Measurements from ENCODE around the gene MAPK4. TPM values are rescaled to one million over a fixed set of nuclear protein-coding genes. Genes with fewer than 3 reads are reported as not detected.
"Not testable (repeated sequence)": the region's sequence is repeated elsewhere in the genome, so short reads cannot be mapped to it uniquely, and the experiment has no call there.

MAPK4 gene
- total and polyA plus RNA-seq, 9 donors: 0.80 to 21.7 (median 3.4) TPM

- Histone ChIP-seq H3K36me3 (no peaks in the 10 kb centered on the region), H3K9me3 (no peaks in the 10 kb centered on the region), H3K27ac (no peak overlapping the region), H3K4me1 (ENCODE audit: insufficient read depth) (no peaks in the 10 kb centered on the region), H3K4me3 (no peak overlapping the region), H3K27me3 (no peaks in the 10 kb centered on the region)
- TF ChIP-seq EP300 (IDR thresholded peaks at IDR 0.05) (no peak), POLR2A (IDR thresholded peaks at IDR 0.05) (no peak)
- TF ChIP-seq, protein P1, sequence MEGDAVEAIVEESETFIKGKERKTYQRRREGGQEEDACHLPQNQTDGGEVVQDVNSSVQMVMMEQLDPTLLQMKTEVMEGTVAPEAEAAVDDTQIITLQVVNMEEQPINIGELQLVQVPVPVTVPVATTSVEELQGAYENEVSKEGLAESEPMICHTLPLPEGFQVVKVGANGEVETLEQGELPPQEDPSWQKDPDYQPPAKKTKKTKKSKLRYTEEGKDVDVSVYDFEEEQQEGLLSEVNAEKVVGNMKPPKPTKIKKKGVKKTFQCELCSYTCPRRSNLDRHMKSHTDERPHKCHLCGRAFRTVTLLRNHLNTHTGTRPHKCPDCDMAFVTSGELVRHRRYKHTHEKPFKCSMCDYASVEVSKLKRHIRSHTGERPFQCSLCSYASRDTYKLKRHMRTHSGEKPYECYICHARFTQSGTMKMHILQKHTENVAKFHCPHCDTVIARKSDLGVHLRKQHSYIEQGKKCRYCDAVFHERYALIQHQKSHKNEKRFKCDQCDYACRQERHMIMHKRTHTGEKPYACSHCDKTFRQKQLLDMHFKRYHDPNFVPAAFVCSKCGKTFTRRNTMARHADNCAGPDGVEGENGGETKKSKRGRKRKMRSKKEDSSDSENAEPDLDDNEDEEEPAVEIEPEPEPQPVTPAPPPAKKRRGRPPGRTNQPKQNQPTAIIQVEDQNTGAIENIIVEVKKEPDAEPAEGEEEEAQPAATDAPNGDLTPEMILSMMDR (IDR thresholded peaks at IDR 0.05): no peak
- DNase-seq: no peak
- intact Hi-C loops (cut with DNase I): no loop called here
- WGBS, 3 donors: 84 to 87% (median 85%) methylated on average over 7 of the region's 7 CpGs
Observed at GRCh38 chr18:50757358-50757757, 197.5 kb downstream of the MAPK4 start.

- Histone ChIP-seq H3K27ac (no peak overlapping the region), H3K4me1 (ENCODE audit: insufficient read depth) (no peaks in the 10 kb centered on the region), H3K27me3 (no peaks in the 10 kb centered on the region), H3K9me3 (peaks cover 0 to 4% of the 10 kb centered on the region in 2 donors), H3K36me3 (no peaks in the 10 kb centered on the region), H3K4me3 (no peak overlapping the region)
- intact Hi-C loops (cut with DNase I): no loop called here
- TF ChIP-seq POLR2A (IDR thresholded peaks at IDR 0.05) (no peak), EP300 (IDR thresholded peaks at IDR 0.05) (no peak)
- TF ChIP-seq, protein P1 (IDR thresholded peaks at IDR 0.05): no peak
- no peak for DNase-seq
Observed at GRCh38 chr18:50769463-50769862, 209.6 kb downstream of the MAPK4 start.

GRCh38 chr18:50775207-50775606 is 215.3 kb downstream of the MAPK4 start:
- H3K9me3 ChIP-seq: no peaks in the 10 kb centered on the region
- no peak for DNase-seq
- H3K27me3 ChIP-seq: no peaks in the 10 kb centered on the region
- WGBS, 3 donors: 78 to 82% (median 80%) methylated on average over 9 of the region's 9 CpGs
- peaks cover 1% of the 10 kb centered on the region for H3K4me1 ChIP-seq (ENCODE audit: insufficient read depth)
- intact Hi-C loops (cut with DNase I): no loop called here
- no peak for TF ChIP-seq EP300 (IDR thresholded peaks at IDR 0.05)
- no peak for TF ChIP-seq POLR2A (IDR thresholded peaks at IDR 0.05)
- TF ChIP-seq, protein P1 (IDR thresholded peaks at IDR 0.05): no peak
- no peak overlapping the region for H3K4me3 ChIP-seq
- no peaks in the 10 kb centered on the region for H3K36me3 ChIP-seq
- H3K27ac ChIP-seq: no peak overlapping the region

GRCh38 chr18:50775726-50776125 is 215.8 kb downstream of the MAPK4 start:
- Histone ChIP-seq H3K36me3 (no peaks in the 10 kb centered on the region), H3K4me1 (ENCODE audit: insufficient read depth) (peaks cover 1% of the 10 kb centered on the region), H3K4me3 (no peak overlapping the region), H3K9me3 (no peaks in the 10 kb centered on the region), H3K27ac (no peak overlapping the region), H3K27me3 (no peaks in the 10 kb centered on the region)
- WGBS, 3 donors: 91 to 93% (median 92%) methylated on average over 14 of the region's 14 CpGs
- DNase-seq: no peak
- TF ChIP-seq POLR2A (IDR thresholded peaks at IDR 0.05): no peak
- TF ChIP-seq, protein P1 (IDR thresholded peaks at IDR 0.05): no peak
- TF ChIP-seq EP300 (IDR thresholded peaks at IDR 0.05): no peak
- intact Hi-C loops (cut with DNase I): no loop called here

DNA sequence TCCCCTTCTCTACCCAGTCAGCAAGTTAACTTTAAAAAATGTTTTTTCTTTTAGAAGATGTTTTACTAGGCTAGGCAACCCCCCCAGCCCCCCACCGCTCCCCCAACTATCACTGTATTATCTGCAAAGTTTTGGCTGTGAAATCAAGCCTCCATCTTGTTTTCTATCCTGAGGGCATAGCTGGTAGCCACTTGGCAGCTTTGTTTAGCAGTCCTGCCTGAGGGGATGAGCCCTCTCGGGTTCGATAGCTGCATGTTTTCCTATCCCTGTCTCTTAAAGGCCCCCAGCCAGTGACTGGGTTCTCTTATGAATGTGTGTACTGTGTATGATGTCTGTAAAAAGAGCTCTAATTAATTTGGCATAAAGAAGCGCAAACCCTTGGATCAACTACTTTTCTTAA is 216.5 kb downstream of the MAPK4 start:
- no peak for DNase-seq
- WGBS, 3 donors: 43 to 52% (median 49%) methylated on average over 4 of the region's 4 CpGs
- intact Hi-C loops (cut with DNase I): no loop called here
- Histone ChIP-seq H3K4me3 (no peak overlapping the region), H3K36me3 (no peaks in the 10 kb centered on the region), H3K4me1 (ENCODE audit: insufficient read depth) (peaks cover 1% of the 10 kb centered on the region), H3K27me3 (no peaks in the 10 kb centered on the region), H3K27ac (no peak overlapping the region), H3K9me3 (no peaks in the 10 kb centered on the region)
- TF ChIP-seq POLR2A (IDR thresholded peaks at IDR 0.05) (no peak), EP300 (IDR thresholded peaks at IDR 0.05) (no peak)
- TF ChIP-seq, protein P1 (IDR thresholded peaks at IDR 0.05): no peak

GRCh38 chr18:50779021-50779420 is 219.1 kb downstream of the MAPK4 start:
- intact Hi-C loops (cut with DNase I); H3K4me3 ChIP-seq; H3K27ac ChIP-seq; H3K36me3 ChIP-seq; H3K9me3 ChIP-seq; H3K27me3 ChIP-seq; H3K4me1 ChIP-seq (ENCODE audit: insufficient read depth); DNase-seq: not testable (repeated sequence)
- 84 to 95% (median 91%) methylated on average over 3 of the region's 3 CpGs for WGBS, 3 donors
